Renal pelvis (tissue), 4 donors: ENCODE measurements around the gene HIGD1C. TPM values are rescaled to one million over a fixed set of nuclear protein-coding genes. Genes with fewer than 3 reads are reported as not detected.
"Not testable (repeated sequence)": the region's sequence is repeated elsewhere in the genome, so short reads cannot be mapped to it uniquely, and the experiment has no call there.

Experiments
- DNase-seq: peaks from one replicate; pipeline ENCODE4 v3.0.0-alpha.2; 2013
- polyA plus RNA-seq, 3 donors: library from polyadenylated mRNA; unstranded; fragments of 120-200 nt; gene quantifications; one replicate each; pipeline ENCODE4 v1.2.1, GENCODE V29; 2013; ENCODE audit not compliant: insufficient read length in 3 of 3

HIGD1C gene
- polyA plus RNA-seq, 3 donors = not detected

- no peak for DNase-seq
Observed at GRCh38 chr12:50933459-50934124, 18.8 kb upstream of the HIGD1C start.

GRCh38 chr12:50934371-50934851, 17.9 kb upstream of the HIGD1C start:
- DNase-seq = no peak

- DNase-seq = no peak
Observed at GRCh38 chr12:50934981-50935807, 17.1 kb upstream of the HIGD1C start.

GRCh38 chr12:50936821-50937530, 15.4 kb upstream of the HIGD1C start:
- DNase-seq = no peak

GRCh38 chr12:50937653-50938052, 14.7 kb upstream of the HIGD1C start:
- no peak for DNase-seq

GRCh38 chr12:50947933-50948626, 4.3 kb upstream of the HIGD1C start:
- DNase-seq = no peak

- no peak for DNase-seq
Observed at GRCh38 chr12:50948798-50949197, 3.5 kb upstream of the HIGD1C start.

- no peak for DNase-seq
Observed at GRCh38 chr12:50949801-50950302, 2.5 kb upstream of the HIGD1C start.

GRCh38 chr12:50951112-50951511, 1.2 kb upstream of the HIGD1C start:
- no peak for DNase-seq

GRCh38 chr12:50953047-50953446, 703 bp downstream of the HIGD1C start:
- DNase-seq = no peak

- not testable (repeated sequence) for DNase-seq
Observed at GRCh38 chr12:50954789-50955188, 2.4 kb downstream of the HIGD1C start.

GRCh38 chr12:50955288-50955687, 2.9 kb downstream of the HIGD1C start:
- no peak for DNase-seq

- DNase-seq = no peak
Observed at GRCh38 chr12:50955697-50956096, 3.4 kb downstream of the HIGD1C start.

GRCh38 chr12:50960130-50960529, 7.8 kb downstream of the HIGD1C start:
- DNase-seq = no peak

- no peak for DNase-seq
Observed at GRCh38 chr12:50961708-50962107, 9.4 kb downstream of the HIGD1C start.

GRCh38 chr12:50964432-50964831, 12.1 kb downstream of the HIGD1C start:
- no peak for DNase-seq

- DNase-seq = no peak
Observed at GRCh38 chr12:50971946-50972345, 19.6 kb downstream of the HIGD1C start.

GRCh38 chr12:50979369-50980052, 27.2 kb downstream of the HIGD1C start:
- DNase-seq = no peak

GRCh38 chr12:50980545-50980944, 28.2 kb downstream of the HIGD1C start:
- DNase-seq = no peak

GRCh38 chr12:50981319-50982239, 29.2 kb downstream of the HIGD1C start:
- DNase-seq = no peak
